Gastrocnemius medialis (tissue), 4 donors: ENCODE measurements around the gene CYP2D6. TPM values are rescaled to one million over a fixed set of nuclear protein-coding genes. Genes with fewer than 3 reads are reported as not detected.
"Not testable (repeated sequence)": the region's sequence is repeated elsewhere in the genome, so short reads cannot be mapped to it uniquely, and the experiment has no call there.

Experiments
- ATAC-seq, 2 donors: fragments of 150-250 bp; one replicate each; pipeline ENCODE4 v1.9.1; 2016
- DNase-seq, 2 donors: peaks; one replicate each; pipeline ENCODE4 v3.0.0-alpha.2; 2019
- H3K27ac ChIP-seq, 4 donors: fragments of 200-600 bp; sonication (generic); 1 replicate in 1 of 4; 2 replicates in 3 of 4; pipeline ENCODE4 v1.5.1; 2016 to 2018; ENCODE audit warnings: mild to moderate bottlenecking in 2 of 4, moderate library complexity in 1 of 4
- H3K27me3 ChIP-seq, 3 donors: fragments of 200-600 bp; sonication (generic) in 2 of 3; 1 replicate in 1 of 3; 2 replicates in 2 of 3; pipeline versions ENCODE4 v1.5.1 to v1.6.0; 2016 to 2019; ENCODE audit warnings: mild to moderate bottlenecking in 1 of 3, moderate library complexity in 1 of 3
- H3K36me3 ChIP-seq, 2 donors: fragments of 200-600 bp; sonication (generic) in 1 of 2; one replicate each; pipeline ENCODE4 v1.5.1; 2017 to 2018
- H3K4me1 ChIP-seq, 2 donors: fragments of 200-600 bp; sonication (generic) in 1 of 2; one replicate each; pipeline ENCODE4 v1.5.1; 2016 to 2017; ENCODE audit warnings: mild to moderate bottlenecking in 2 of 2
- H3K4me3 ChIP-seq, 4 donors: fragments of 200-600 bp; sonication (generic) in 3 of 4; 1 replicate in 1 of 4; 2 replicates in 3 of 4; pipeline ENCODE4 v1.5.1; 2016 to 2019; ENCODE audit warnings: mild to moderate bottlenecking in 2 of 4
- H3K9me3 ChIP-seq, 3 donors: fragments of 200-600 bp; sonication (generic) in 2 of 3; 1 replicate in 1 of 3; 2 replicates in 2 of 3; pipeline ENCODE4 v1.5.1; 2016 to 2019
- POLR2A ChIP-seq, 2 donors: fragments of 450-650 bp; IDR thresholded peaks; one replicate each; pipeline ENCODE4 v1.6.1; 2017; ENCODE audit warnings: antibody characterized with exemption in 2 of 2, mild to moderate bottlenecking in 2 of 2, moderate library complexity in 2 of 2
- in situ Hi-C, 4 donors: fragments of 200-750 bp; cut with MboI; loops; one replicate each; pipeline versions ENCODE4 v1.15.0 to v1.8.0; 2017; ENCODE audit warnings: low sequenced_read_pairs in 4 of 4
- intact Hi-C: fragments of 100-400 bp; cut with DNase I; formaldehyde crosslinking; loops from one replicate; pipeline ENCODE4 v1.15.1; 2023; ENCODE audit warnings: low total_unique reads
- total RNA-seq, 4 donors: library from RNA; depleted of rRNA; stranded (reverse); fragments of >200 nt; gene quantifications; one replicate each; pipeline versions ENCODE4 v1.1.0 to v1.2.3, GENCODE V29; 2016
- TF ChIP-seq, protein P1 (sequence below), 5 experiments: fragments of 450-650 bp in 3 of 5; fragments of 200-600 bp in 2 of 5; sonication (generic) in 2 of 5; IDR thresholded peaks in 4 of 5; conservative IDR thresholded peaks in 1 of 5; 1 replicate in 4 of 5; 2 replicates in 1 of 5; pipeline ENCODE4 v1.5.1; 2016 to 2019; ENCODE audit warnings: antibody characterized with exemption in 5 of 5, mild to moderate bottlenecking in 3 of 5, moderate library complexity in 3 of 5

The CYP2D6 gene
- total RNA-seq, 4 donors from 2014 or later: 0.15 to 0.24 TPM; not detected in 2

GRCh38 chr22:42131562-42131961 is 952 bp upstream of the CYP2D6 start:
- H3K27ac ChIP-seq: no peak overlapping the region
- intact Hi-C loops: no loop called here
- in situ Hi-C loops: no loop called here
- no peaks in the 10 kb centered on the region for H3K27me3 ChIP-seq
- H3K4me3 ChIP-seq: no peak overlapping the region
- ATAC-seq: no peak
- H3K9me3 ChIP-seq: no peaks in the 10 kb centered on the region
- TF ChIP-seq, protein P1, sequence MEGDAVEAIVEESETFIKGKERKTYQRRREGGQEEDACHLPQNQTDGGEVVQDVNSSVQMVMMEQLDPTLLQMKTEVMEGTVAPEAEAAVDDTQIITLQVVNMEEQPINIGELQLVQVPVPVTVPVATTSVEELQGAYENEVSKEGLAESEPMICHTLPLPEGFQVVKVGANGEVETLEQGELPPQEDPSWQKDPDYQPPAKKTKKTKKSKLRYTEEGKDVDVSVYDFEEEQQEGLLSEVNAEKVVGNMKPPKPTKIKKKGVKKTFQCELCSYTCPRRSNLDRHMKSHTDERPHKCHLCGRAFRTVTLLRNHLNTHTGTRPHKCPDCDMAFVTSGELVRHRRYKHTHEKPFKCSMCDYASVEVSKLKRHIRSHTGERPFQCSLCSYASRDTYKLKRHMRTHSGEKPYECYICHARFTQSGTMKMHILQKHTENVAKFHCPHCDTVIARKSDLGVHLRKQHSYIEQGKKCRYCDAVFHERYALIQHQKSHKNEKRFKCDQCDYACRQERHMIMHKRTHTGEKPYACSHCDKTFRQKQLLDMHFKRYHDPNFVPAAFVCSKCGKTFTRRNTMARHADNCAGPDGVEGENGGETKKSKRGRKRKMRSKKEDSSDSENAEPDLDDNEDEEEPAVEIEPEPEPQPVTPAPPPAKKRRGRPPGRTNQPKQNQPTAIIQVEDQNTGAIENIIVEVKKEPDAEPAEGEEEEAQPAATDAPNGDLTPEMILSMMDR (IDR thresholded peaks at IDR 0.05 in 4 of 5, conservative IDR thresholded peaks at IDR 0.05 in 1 of 5): no peak
- no peak for TF ChIP-seq POLR2A (IDR thresholded peaks at IDR 0.05)
- DNase-seq: no peak
- H3K36me3 ChIP-seq: no peaks in the 10 kb centered on the region
- peaks cover 0 to 5% of the 10 kb centered on the region in 2 donors for H3K4me1 ChIP-seq

GRCh38 chr22:42130182-42130581 is 428 bp downstream of the CYP2D6 start:
- H3K27me3 ChIP-seq, H3K4me3 ChIP-seq, H3K9me3 ChIP-seq, in situ Hi-C loops, ATAC-seq, intact Hi-C loops, DNase-seq, H3K36me3 ChIP-seq, H3K27ac ChIP-seq, H3K4me1 ChIP-seq: not testable (repeated sequence)

- DNase-seq, H3K27ac ChIP-seq, H3K4me3 ChIP-seq, intact Hi-C loops, H3K27me3 ChIP-seq, in situ Hi-C loops, ATAC-seq, H3K9me3 ChIP-seq, H3K36me3 ChIP-seq, H3K4me1 ChIP-seq: not testable (repeated sequence)
Measured at GRCh38 chr22:42128776-42129694, 1.6 kb downstream of the CYP2D6 start.

- ATAC-seq, H3K36me3 ChIP-seq, in situ Hi-C loops, DNase-seq, H3K27ac ChIP-seq, H3K4me1 ChIP-seq, H3K4me3 ChIP-seq, intact Hi-C loops, H3K27me3 ChIP-seq, H3K9me3 ChIP-seq: not testable (repeated sequence)
Measured at GRCh38 chr22:42128007-42128406, 2.6 kb downstream of the CYP2D6 start.

DNA sequence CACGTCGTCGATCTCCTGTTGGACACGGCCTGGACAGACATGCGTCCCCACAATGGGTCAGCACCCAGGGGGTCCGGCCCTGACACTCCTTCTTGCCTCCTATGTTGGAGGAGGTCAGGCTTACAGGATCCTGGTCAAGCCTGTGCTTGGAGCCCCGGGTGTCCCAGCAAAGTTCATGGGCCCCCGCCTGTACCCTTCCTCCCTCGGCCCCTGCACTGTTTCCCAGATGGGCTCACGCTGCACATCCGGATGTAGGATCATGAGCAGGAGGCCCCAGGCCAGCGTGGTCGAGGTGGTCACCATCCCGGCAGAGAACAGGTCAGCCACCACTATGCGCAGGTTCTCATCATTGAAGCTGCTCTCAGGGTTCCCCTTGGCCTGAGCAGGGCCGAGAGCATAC is 3.0 kb downstream of the CYP2D6 start:
- Histone ChIP-seq H3K4me1 (no peaks in the 10 kb centered on the region), H3K27me3 (no peaks in the 10 kb centered on the region), H3K36me3 (no peaks in the 10 kb centered on the region), H3K9me3 (no peaks in the 10 kb centered on the region), H3K4me3 (no peak overlapping the region), H3K27ac (no peak overlapping the region)
- no peak for TF ChIP-seq POLR2A (IDR thresholded peaks at IDR 0.05)
- TF ChIP-seq, protein P1 (IDR thresholded peaks at IDR 0.05 in 4 of 5, conservative IDR thresholded peaks at IDR 0.05 in 1 of 5): no peak
- DNase-seq (no peak), ATAC-seq (no peak)
- intact Hi-C loops (no loop called here), in situ Hi-C loops (no loop called here)

DNA sequence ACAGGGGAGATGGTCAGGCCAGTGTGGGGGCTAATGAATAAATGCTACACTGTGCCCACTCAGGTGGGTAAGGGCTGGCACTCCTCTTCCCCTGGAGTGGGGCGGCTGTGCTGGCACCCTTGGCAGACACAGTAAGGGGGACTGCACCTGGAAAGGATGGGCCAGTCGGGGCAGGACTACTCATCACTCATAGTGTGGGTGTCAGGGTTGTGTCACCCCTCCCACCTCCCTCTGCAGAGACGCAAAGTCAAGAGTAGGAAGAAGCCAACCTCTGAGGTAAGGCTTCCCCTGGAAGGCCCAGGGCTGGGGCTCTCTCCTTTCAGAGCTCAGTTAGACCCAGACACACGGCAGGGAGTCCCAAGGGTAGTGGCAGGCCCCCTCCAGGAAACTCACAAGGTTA is 7.1 kb downstream of the CYP2D6 start:
- H3K4me3 ChIP-seq, H3K9me3 ChIP-seq, intact Hi-C loops, H3K27ac ChIP-seq, ATAC-seq, H3K27me3 ChIP-seq, in situ Hi-C loops, DNase-seq, H3K36me3 ChIP-seq, H3K4me1 ChIP-seq: not testable (repeated sequence)

- DNase-seq, H3K4me3 ChIP-seq, H3K36me3 ChIP-seq, ATAC-seq, in situ Hi-C loops, intact Hi-C loops, H3K9me3 ChIP-seq, H3K27me3 ChIP-seq, H3K4me1 ChIP-seq, H3K27ac ChIP-seq: not testable (repeated sequence)
Measured at GRCh38 chr22:42120231-42121021, 10.2 kb downstream of the CYP2D6 start.
